Mesothelial cell of epicardium (in vitro differentiated cells): ENCODE measurements around the gene P4HTM. TPM values are rescaled to one million over a fixed set of nuclear protein-coding genes. Genes with fewer than 3 reads are reported as not detected.

ENCODE experiments used
- DNase-seq, 2 experiments: peaks; one replicate each; pipeline ENCODE4 v3.0.0; 2021; ENCODE audit warnings: low spot score in 2 of 2; ENCODE audit not compliant: unreplicated experiment in 2 of 2
- H3K27ac Mint-ChIP-seq: 2 replicates; pipeline ENCODE4 v1.8.0; 2021; ENCODE audit warnings: mixed read lengths
- H3K27me3 Mint-ChIP-seq: 2 replicates; pipeline ENCODE4 v1.8.0; 2021; ENCODE audit warnings: low read depth, mixed read lengths
- H3K36me3 Mint-ChIP-seq: 2 replicates; pipeline ENCODE4 v1.8.0; 2021; ENCODE audit warnings: mixed read lengths
- H3K4me1 Mint-ChIP-seq: 2 replicates; pipeline ENCODE4 v1.8.0; 2021; ENCODE audit warnings: mixed read lengths
- H3K4me3 Mint-ChIP-seq: 2 replicates; pipeline ENCODE4 v1.8.0; 2021; ENCODE audit warnings: mild to moderate bottlenecking, moderate library complexity, mixed read lengths
- H3K9me3 Mint-ChIP-seq: 2 replicates; pipeline ENCODE4 v1.8.0; 2021; ENCODE audit warnings: mixed read lengths
- total RNA-seq: library from RNA; stranded (reverse); gene quantifications from 3 replicates; pipeline ENCODE4 v1.2.1, GENCODE V29; 2021
- TF ChIP-seq, protein P1 (sequence below): fragments of 200-600 bp; sonication (generic); IDR thresholded peaks from one replicate; pipeline ENCODE4 v1.5.0; 2021; ENCODE audit warnings: antibody characterized with exemption; ENCODE audit not compliant: unreplicated experiment

Gene P4HTM
- total RNA-seq, 1 donor from 2014 or later = 58.4 TPM

DNA sequence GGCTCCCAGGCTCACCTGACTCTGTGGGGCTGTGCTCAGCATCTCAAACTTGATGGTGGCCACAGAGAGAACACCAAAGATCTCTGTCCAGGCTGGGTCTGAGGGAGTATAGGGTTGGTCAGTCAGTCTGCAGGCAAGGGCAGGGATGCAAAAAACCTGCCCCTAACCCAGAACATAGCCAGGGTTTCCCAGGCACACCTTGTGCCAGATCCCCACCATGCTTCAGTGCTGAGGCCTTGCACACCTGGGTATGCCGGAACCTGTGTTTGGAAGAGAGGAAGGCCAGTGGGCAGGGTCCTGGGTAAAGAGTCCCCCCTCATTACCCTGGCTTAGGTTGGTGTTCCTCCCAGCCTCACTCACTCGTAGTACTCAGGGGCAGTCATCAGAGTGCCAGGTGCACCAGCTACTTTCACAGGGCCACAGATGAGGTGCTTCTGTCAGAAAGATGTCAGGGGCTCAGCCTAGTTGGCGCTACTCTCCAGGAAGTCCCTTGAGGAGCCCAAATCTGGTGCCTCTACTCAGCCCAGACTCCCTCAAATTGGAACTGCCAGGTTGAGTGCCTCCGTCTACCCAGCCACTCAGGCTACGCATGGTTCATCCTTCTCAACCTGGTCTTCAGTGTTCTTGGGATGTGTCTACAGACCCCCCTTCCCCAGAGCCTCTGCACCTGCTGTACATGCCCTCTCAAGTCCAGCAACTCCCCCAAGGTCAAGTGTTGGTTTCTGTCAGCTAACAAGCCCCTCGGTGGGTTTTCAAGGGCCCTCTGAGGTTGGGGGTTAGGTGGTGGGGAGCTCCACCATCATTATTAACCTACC lies 26.6 kb downstream of the P4HTM start:
- Mint-ChIP-seq H3K4me1 (peaks cover 24% of the 10 kb centered on the region), H3K4me3 (peak overlapping the region; percentile 94), H3K9me3 (no peaks in the 10 kb centered on the region), H3K27ac (no peak overlapping the region), H3K27me3 (no peaks in the 10 kb centered on the region), H3K36me3 (peaks cover 11% of the 10 kb centered on the region)
- no peak for DNase-seq
- TF ChIP-seq, protein P1, sequence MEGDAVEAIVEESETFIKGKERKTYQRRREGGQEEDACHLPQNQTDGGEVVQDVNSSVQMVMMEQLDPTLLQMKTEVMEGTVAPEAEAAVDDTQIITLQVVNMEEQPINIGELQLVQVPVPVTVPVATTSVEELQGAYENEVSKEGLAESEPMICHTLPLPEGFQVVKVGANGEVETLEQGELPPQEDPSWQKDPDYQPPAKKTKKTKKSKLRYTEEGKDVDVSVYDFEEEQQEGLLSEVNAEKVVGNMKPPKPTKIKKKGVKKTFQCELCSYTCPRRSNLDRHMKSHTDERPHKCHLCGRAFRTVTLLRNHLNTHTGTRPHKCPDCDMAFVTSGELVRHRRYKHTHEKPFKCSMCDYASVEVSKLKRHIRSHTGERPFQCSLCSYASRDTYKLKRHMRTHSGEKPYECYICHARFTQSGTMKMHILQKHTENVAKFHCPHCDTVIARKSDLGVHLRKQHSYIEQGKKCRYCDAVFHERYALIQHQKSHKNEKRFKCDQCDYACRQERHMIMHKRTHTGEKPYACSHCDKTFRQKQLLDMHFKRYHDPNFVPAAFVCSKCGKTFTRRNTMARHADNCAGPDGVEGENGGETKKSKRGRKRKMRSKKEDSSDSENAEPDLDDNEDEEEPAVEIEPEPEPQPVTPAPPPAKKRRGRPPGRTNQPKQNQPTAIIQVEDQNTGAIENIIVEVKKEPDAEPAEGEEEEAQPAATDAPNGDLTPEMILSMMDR = no peak

DNA sequence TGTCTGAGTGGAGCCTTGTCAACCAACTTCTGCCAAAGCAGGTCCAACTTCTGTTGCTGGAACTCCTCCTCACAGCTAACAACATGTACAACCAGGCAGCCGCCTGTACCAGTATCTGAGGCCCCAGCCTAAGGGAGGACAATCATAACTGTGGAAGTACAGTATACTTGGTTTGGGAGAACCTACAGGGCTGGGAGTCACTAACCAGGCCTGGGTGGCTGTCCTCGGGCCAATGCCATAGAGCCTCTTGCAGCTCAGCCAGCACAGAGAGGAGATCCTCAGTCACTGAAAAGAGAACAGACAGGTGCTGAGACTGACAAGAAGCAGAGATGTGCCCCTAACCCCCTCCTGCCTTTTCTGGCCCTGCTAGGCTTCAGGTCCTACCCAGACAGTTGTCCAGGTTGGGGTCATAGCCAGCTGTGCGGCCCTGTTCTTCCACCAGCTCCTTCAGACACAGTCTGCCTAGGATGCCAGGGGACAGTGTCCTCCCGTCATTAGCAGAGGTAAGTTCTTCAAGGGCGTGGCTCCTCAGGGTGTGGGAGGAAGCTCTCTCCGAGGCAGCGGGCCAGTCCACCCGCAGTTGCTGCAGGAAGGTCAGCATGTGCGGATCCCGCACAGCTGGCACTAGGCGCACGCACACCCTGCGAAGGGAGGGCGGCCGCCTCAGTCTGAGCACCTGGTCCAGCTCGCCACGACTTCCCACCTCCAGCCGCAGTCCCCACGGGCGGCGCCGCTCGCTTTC lies 27.4 kb downstream of the P4HTM start:
- Mint-ChIP-seq H3K4me3 (peak overlapping the region; percentile 94), H3K27me3 (no peaks in the 10 kb centered on the region), H3K4me1 (peaks cover 26% of the 10 kb centered on the region), H3K9me3 (no peaks in the 10 kb centered on the region), H3K36me3 (peaks cover 11% of the 10 kb centered on the region), H3K27ac (peak overlapping the region; percentile 75)
- DNase-seq = no peak
- TF ChIP-seq, protein P1 = no peak

DNA sequence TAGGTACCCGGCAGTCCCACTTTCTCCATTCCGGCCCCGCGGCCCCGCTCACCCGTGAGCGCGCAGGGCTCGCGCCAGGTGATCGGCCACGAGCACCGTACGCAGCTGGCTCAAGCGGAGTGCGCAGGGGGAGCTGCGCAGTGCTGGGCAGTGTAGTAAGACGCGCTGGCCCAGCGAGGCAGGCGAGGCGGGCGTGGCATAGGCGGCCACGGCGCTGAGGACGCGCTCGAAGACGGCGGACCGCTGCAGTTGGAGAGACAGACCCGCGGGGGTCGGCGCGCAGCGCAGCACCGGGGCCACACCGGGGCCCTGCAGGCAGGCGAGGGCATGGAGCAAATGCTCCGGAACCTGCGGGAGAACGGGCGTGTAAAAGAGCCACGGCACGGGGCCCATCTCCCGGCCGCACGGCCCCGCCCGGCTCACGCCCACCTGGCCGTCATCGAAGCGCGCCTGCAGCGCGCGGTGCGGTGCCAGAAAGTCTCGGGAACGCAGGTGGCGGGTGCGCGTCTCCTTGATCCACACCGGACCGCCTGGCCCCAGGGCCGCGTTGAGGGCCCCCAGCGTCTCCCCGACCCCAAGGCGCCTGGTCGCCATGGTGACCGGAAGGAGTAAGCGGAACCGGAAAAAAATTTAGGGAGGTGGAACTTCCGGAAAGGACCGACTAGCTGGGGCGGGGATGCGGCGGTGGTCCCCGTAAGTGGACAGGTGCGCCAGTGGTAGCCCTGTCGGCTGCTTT lies 28.1 kb downstream of the P4HTM start, which contains the start of gene DALRD3:
TSS of gene DALRD3 (minus strand) at position 610 of the 736 bp plus-strand sequence. CDS start at position 594, 16 bp downstream.
- H3K27me3 Mint-ChIP-seq = no peaks in the 10 kb centered on the region
- H3K9me3 Mint-ChIP-seq = no peaks in the 10 kb centered on the region
- H3K36me3 Mint-ChIP-seq = peaks cover 13% of the 10 kb centered on the region
- TF ChIP-seq, protein P1 = no peak
- peak in 1 of 2 experiments; percentile 72 for DNase-seq
- peaks cover 33% of the 10 kb centered on the region for H3K4me1 Mint-ChIP-seq
- peak within 1 kb of the TSS; percentile 94 for H3K4me3 Mint-ChIP-seq
- peak within 1 kb of the TSS; percentile 93 for H3K27ac Mint-ChIP-seq

DNA sequence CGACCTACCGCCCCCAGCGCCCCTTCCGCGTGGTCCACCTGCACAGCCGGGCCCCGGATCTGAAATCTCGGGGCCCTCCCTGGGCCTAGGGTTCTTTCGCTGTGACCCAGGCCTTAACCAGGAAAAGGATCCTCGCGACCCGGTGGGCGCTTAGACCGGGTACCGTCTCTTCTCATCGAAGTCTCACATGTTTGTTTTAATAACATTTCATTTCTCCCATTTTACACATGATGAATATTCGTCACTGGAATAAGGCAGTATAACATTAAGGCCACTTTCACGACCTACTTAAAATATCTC lies 28.6 kb downstream of the P4HTM start:
- H3K9me3 Mint-ChIP-seq = no peaks in the 10 kb centered on the region
- H3K4me1 Mint-ChIP-seq = peaks cover 36% of the 10 kb centered on the region
- TF ChIP-seq, protein P1 = no peak
- peak overlapping the region; percentile 94 for H3K4me3 Mint-ChIP-seq
- no peak for DNase-seq
- H3K36me3 Mint-ChIP-seq = peaks cover 15% of the 10 kb centered on the region
- peak overlapping the region; percentile 93 for H3K27ac Mint-ChIP-seq
- H3K27me3 Mint-ChIP-seq = no peaks in the 10 kb centered on the region

DNA sequence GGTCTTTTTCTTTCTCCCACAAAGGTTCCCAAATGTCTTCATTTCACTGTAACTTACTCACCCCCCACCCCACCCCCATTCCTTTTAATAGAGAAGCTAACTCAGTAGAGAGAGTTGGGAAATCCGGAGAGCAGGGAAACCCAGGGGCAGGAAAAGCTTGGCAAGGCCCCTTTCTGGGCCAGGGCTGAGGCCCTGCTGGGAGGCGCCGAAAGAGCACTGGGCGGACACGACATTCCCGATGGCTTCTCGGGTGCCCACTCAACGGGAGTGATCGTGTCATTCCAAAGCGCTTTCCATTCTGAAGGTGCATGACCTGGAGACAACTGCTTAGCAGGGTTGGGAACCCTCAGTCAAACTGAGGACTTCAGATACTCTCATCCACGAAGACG lies 29.9 kb downstream of the P4HTM start:
- Mint-ChIP-seq H3K9me3 (no peaks in the 10 kb centered on the region), H3K27me3 (no peaks in the 10 kb centered on the region), H3K4me3 (peak overlapping the region; percentile 94), H3K36me3 (peaks cover 13% of the 10 kb centered on the region), H3K4me1 (peaks cover 36% of the 10 kb centered on the region), H3K27ac (peak overlapping the region; percentile 76)
- no peak for DNase-seq
- TF ChIP-seq, protein P1 = no peak
